A673 (cell line): ENCODE measurements around the gene EYS.

Experiments
- EZH2 ChIP-seq: fragments of 200-600 bp; sonication (generic); IDR thresholded peaks from 2 replicates; pipeline ENCODE4 v1.6.1; 2017; ENCODE audit warnings: borderline replicate concordance, low read depth, mild to moderate bottlenecking, mixed read lengths, antibody characterized with exemption, low read length; ENCODE audit not compliant: poor library complexity, severe bottlenecking
- TF ChIP-seq, protein P1 (sequence below): fragments of 300-800, 200-600 bp; sonication (generic); conservative IDR thresholded peaks from 2 replicates; pipeline ENCODE4 v1.5.1; 2017; ENCODE audit warnings: low read depth, mild to moderate bottlenecking, antibody characterized with exemption, low read length, moderate library complexity, mixed read lengths

DNA sequence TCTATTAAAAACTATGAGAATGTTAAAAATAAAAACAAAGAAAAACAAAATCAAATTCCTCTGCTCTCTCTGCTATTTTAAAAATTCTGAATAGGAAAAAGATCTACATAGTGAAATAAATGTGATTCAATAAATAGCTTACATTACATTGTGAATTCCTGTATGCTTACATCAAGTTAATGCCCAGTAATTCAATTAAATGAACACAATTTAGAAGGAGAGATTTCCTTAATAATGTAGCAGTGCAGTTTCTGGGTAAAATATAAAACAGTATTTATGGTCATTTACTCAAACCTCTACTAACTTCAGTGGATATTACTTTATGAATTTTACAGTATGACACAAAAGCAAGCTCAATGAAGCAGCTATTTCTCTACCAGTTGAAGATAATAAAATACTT lies 594.6 kb downstream of the EYS start:
- TF ChIP-seq, protein P1, sequence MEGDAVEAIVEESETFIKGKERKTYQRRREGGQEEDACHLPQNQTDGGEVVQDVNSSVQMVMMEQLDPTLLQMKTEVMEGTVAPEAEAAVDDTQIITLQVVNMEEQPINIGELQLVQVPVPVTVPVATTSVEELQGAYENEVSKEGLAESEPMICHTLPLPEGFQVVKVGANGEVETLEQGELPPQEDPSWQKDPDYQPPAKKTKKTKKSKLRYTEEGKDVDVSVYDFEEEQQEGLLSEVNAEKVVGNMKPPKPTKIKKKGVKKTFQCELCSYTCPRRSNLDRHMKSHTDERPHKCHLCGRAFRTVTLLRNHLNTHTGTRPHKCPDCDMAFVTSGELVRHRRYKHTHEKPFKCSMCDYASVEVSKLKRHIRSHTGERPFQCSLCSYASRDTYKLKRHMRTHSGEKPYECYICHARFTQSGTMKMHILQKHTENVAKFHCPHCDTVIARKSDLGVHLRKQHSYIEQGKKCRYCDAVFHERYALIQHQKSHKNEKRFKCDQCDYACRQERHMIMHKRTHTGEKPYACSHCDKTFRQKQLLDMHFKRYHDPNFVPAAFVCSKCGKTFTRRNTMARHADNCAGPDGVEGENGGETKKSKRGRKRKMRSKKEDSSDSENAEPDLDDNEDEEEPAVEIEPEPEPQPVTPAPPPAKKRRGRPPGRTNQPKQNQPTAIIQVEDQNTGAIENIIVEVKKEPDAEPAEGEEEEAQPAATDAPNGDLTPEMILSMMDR: no peak
- no peak for TF ChIP-seq EZH2
